NCI-H1092 (cell line): Measurements from ENCODE around the gene FZR1.
A peak's percentile ranks its signal among the peaks of the same experiment; 100 is the strongest.
"Not testable (repeated sequence)": the region's sequence is repeated elsewhere in the genome, so short reads cannot be mapped to it uniquely, and the experiment has no call there.

Experiments
- DNase-seq: peaks from one replicate; lab custom pipeline; 2025; lab: John Stamatoyannopoulos, UW

Gene FZR1

GRCh38 chr19:3547301-3547731 is 41.2 kb downstream of the FZR1 start:
- no peak for DNase-seq

- DNase-seq, result no peak
Measured at GRCh38 chr19:3547767-3548282, 41.7 kb downstream of the FZR1 start.

- DNase-seq, result no peak
Measured at GRCh38 chr19:3548606-3549005, 42.5 kb downstream of the FZR1 start.

GRCh38 chr19:3549816-3550215 is 43.7 kb downstream of the FZR1 start:
- DNase-seq, result no peak

GRCh38 chr19:3550947-3551791 is 45.1 kb downstream of the FZR1 start:
- DNase-seq, result no peak

GRCh38 chr19:3551792-3552095 is 45.6 kb downstream of the FZR1 start:
- DNase-seq, result no peak

GRCh38 chr19:3554254-3555083 is 48.4 kb downstream of the FZR1 start:
- DNase-seq, result no peak

- DNase-seq, result no peak
Measured at GRCh38 chr19:3555653-3556422, 49.7 kb downstream of the FZR1 start.

GRCh38 chr19:3556423-3556977 is 50.4 kb downstream of the FZR1 start:
- no peak for DNase-seq

- DNase-seq, result no peak
Measured at GRCh38 chr19:3556978-3557460, 50.9 kb downstream of the FZR1 start.

- DNase-seq, result peak; percentile 90
Measured at GRCh38 chr19:3557461-3558248, 51.5 kb downstream of the FZR1 start, which contains the start of gene MFSD12. MFSD12 (minus strand) TSS chr19:3557586; CDS start chr19:3557403, 183 bp downstream.

GRCh38 chr19:3563709-3564524 is 57.8 kb downstream of the FZR1 start:
- DNase-seq, result no peak

- no peak for DNase-seq
Measured at GRCh38 chr19:3565139-3565538, 59.0 kb downstream of the FZR1 start.

GRCh38 chr19:3570042-3570441 is 63.9 kb downstream of the FZR1 start:
- DNase-seq, result not testable (repeated sequence)

GRCh38 chr19:3570606-3571011 is 64.5 kb downstream of the FZR1 start:
- no peak for DNase-seq

GRCh38 chr19:3572132-3572854 is 66.2 kb downstream of the FZR1 start:
- DNase-seq, result peak; percentile 99

GRCh38 chr19:3572855-3573161 is 66.7 kb downstream of the FZR1 start, which contains the start of gene HMG20B:
HMG20B (plus strand) TSS chr19:3572944; CDS start chr19:3573310, 366 bp downstream.
- DNase-seq, result no peak

- DNase-seq, result no peak
Measured at GRCh38 chr19:3573162-3573857, 67.2 kb downstream of the FZR1 start.
